Measurements from ENCODE around the gene PAQR9.

Gene PAQR9

GRCh38 chr3:142945023-142945422 lies 18.5 kb downstream of the PAQR9 start:
- DNase-seq (ENCODE audit: low read depth): no peak
- TF ChIP-seq CTCF (IDR thresholded peaks at IDR 0.05; ENCODE audit: low read length, missing control alignments): no peak
- H3K4me3 ChIP-seq (replicated peaks; ENCODE audit: low read depth, low read length): no peak overlapping the region

GRCh38 chr3:142944342-142944741 lies 19.1 kb downstream of the PAQR9 start:
- H3K4me3 ChIP-seq (replicated peaks; ENCODE audit: low read depth, low read length): no peak overlapping the region
- no peak for DNase-seq (ENCODE audit: low read depth)

DNA sequence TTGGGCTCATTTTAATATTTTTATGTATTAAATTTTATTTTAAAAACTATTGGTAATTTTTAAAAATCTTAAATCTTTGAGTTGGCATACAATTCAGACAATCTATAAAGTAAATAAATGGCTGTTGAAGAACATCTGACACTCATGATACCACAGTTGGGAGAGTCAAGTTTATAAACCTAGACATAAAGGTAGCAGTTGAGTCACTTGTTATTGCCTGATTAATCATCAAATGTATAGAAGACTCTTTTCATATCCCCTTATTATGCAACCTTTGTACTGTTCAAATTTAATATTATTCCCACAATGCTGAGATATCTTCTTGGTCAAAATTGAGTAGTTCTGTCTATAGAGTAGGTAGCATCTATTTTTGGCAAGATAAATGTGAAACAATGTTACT lies 19.6 kb downstream of the PAQR9 start:
- DNase-seq (ENCODE audit: low read depth): no peak
- no peak overlapping the region for H3K4me3 ChIP-seq (replicated peaks; ENCODE audit: low read depth, low read length)
- TF ChIP-seq CTCF (IDR thresholded peaks at IDR 0.05; ENCODE audit: low read length, missing control alignments): no peak

More at GRCh38 chr3:142944342-142944741, 19.1 kb downstream of the PAQR9 start:
- TF ChIP-seq CTCF (IDR thresholded peaks at IDR 0.05; ENCODE audit: low read length, missing control alignments): no peak

- H3K4me3 ChIP-seq (replicated peaks; ENCODE audit: low read depth, low read length): no peak overlapping the region
- TF ChIP-seq CTCF (IDR thresholded peaks at IDR 0.05; ENCODE audit: low read length, missing control alignments): no peak
- no peak for DNase-seq (ENCODE audit: low read depth)
Observed at GRCh38 chr3:142943349-142943748, 20.1 kb downstream of the PAQR9 start.

GRCh38 chr3:142941373-142942123 lies 21.9 kb downstream of the PAQR9 start:
- no peak overlapping the region for H3K4me3 ChIP-seq (replicated peaks; ENCODE audit: low read depth, low read length)
- no peak for DNase-seq (ENCODE audit: low read depth)
- no peak for TF ChIP-seq CTCF (IDR thresholded peaks at IDR 0.05; ENCODE audit: low read length, missing control alignments)

- H3K4me3 ChIP-seq (replicated peaks; ENCODE audit: low read depth, low read length): no peak overlapping the region
- TF ChIP-seq CTCF (IDR thresholded peaks at IDR 0.05; ENCODE audit: low read length, missing control alignments): no peak
- no peak for DNase-seq (ENCODE audit: low read depth)
Observed at GRCh38 chr3:142940472-142940871, 23.0 kb downstream of the PAQR9 start.

DNA sequence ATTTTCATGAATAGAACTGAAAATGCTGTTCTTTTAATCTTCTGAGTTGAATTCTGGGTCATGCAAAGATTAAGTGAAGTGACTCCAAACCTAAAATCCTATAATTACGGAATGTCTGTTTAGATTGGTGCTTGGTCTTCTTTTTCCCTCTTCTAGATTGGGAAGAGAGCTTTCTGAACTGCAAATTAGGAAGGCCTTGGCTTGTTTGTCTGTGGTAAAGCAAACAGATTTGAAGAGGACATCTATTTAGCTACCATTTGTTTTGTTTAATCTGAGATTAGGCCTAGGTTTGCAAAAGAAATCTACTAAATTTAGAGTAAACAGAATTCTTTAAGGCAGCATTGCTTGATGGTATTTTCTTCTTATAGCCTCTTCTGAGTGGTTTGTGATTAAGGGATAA lies 23.5 kb downstream of the PAQR9 start:
- H3K4me3 ChIP-seq (replicated peaks; ENCODE audit: low read depth, low read length): no peak overlapping the region
- TF ChIP-seq CTCF (IDR thresholded peaks at IDR 0.05; ENCODE audit: low read length, missing control alignments): no peak
- no peak for DNase-seq (ENCODE audit: low read depth)
